AG10803 (cell line): ENCODE results near the gene SLCO2A1.
A peak's percentile ranks its signal among the peaks of the same experiment; 100 is the strongest.

Experiments used
- DNase-seq: peaks from one replicate; pipeline ENCODE4 v3.0.0; 2010; ENCODE audit warnings: low read depth
- H3K4me3 ChIP-seq: 2 replicates; pipeline ENCODE4 v1.5.1; 2011; ENCODE audit warnings: mild to moderate bottlenecking, low read length, control low read depth
- TF ChIP-seq, protein P1 (sequence below): conservative IDR thresholded peaks from 2 replicates; pipeline ENCODE4 v1.5.1; 2011; ENCODE audit warnings: mild to moderate bottlenecking, low read length, control low read depth, inconsistent platforms

SLCO2A1 gene

GRCh38 chr3:134029734-134030378 lies at the start of gene SLCO2A1:
TSS of gene SLCO2A1 (minus strand) at chr3:134029925. CDS start at chr3:134029802, 123 bp downstream.
- DNase-seq, result peak; percentile 17
- peak within 1 kb of the TSS; percentile 54 for H3K4me3 ChIP-seq

DNA sequence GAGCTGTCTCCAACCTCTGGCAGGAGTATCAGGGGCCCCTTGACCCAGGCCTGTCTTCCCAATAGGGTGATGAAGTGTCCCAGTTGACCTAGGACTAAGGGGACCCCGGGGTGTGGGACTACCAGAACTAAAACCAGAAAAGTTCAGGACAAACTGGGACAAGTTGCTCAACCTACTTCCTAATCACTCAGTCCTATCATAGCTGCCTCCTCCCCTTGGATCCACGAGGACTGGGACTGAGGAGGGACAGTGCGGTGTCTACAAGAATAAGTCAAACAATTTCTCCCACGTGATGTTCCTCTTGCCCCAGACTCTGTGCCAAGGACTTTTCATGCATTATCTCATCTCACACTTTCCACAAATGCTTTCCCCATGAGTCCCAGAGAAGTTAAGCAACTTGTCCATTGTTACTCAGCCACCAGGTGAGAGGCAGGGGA lies 49.4 kb upstream of the SLCO2A1 start:
- DNase-seq, result peak; percentile 28
- TF ChIP-seq, protein P1, sequence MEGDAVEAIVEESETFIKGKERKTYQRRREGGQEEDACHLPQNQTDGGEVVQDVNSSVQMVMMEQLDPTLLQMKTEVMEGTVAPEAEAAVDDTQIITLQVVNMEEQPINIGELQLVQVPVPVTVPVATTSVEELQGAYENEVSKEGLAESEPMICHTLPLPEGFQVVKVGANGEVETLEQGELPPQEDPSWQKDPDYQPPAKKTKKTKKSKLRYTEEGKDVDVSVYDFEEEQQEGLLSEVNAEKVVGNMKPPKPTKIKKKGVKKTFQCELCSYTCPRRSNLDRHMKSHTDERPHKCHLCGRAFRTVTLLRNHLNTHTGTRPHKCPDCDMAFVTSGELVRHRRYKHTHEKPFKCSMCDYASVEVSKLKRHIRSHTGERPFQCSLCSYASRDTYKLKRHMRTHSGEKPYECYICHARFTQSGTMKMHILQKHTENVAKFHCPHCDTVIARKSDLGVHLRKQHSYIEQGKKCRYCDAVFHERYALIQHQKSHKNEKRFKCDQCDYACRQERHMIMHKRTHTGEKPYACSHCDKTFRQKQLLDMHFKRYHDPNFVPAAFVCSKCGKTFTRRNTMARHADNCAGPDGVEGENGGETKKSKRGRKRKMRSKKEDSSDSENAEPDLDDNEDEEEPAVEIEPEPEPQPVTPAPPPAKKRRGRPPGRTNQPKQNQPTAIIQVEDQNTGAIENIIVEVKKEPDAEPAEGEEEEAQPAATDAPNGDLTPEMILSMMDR, result no peak
- H3K4me3 ChIP-seq, result no peak overlapping the region

More at GRCh38 chr3:134029734-134030378, at the start of gene SLCO2A1:
- TF ChIP-seq, protein P1, result no peak

DNA sequence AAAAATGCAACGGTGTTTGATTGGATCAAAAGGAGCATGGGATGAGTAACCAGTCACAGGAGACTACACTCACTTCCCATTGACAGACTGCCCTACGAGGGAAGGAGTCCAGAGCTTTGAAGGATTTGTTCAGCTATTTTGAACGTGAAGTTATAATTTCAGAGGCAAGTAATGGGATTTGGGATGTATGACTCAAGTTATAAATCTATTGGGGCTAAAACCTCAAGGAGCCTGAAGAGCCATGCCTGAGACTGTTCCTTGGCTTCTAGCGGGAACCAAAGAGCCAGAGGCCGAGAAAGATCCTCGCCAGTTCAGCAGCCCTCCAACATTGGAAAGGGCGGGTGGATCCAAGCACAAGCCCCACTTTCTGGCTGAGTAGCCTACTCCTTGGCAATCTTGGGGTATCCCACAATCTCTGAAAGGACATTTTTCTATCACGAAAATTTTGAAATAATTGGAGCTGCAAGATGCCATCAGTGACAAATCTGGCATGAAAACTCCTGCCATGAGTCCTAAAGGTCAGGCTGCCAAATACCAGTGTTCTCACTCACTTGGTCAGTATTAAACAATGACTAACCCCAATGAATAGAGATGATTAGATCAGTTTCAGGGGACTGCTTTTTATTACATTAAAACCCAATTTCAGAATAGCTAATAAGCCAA lies 48.6 kb upstream of the SLCO2A1 start:
- TF ChIP-seq, protein P1, result no peak
- no peak overlapping the region for H3K4me3 ChIP-seq

DNA sequence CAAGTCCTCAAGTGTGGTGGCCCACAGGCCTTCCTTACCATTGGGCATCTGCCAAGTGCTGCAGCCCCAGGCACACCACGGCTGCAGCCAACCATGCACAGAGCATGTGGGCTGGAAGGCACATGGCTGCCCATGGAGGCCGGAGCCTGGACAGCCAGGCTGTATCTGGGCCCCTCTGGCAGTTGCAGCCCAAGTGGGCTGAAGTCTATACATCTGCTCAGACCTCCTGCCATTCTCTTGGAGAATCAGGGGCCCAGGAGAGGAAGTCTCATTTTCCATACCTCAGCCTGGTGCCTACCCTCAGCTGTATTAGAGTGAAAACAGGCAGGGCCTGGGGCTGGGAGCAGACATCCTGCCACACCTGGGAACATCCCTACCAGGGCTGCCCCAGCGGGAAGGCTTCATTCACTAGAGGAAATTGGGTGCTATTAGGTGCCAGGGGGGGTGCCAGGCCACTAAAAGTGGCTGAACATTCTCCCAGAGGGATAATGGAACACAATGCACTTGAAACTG lies 48.0 kb upstream of the SLCO2A1 start:
- no peak for DNase-seq
- TF ChIP-seq, protein P1, result no peak

More for the DNA sequence above, 48.6 kb upstream of the SLCO2A1 start:
- peak; percentile 72 for DNase-seq

DNA sequence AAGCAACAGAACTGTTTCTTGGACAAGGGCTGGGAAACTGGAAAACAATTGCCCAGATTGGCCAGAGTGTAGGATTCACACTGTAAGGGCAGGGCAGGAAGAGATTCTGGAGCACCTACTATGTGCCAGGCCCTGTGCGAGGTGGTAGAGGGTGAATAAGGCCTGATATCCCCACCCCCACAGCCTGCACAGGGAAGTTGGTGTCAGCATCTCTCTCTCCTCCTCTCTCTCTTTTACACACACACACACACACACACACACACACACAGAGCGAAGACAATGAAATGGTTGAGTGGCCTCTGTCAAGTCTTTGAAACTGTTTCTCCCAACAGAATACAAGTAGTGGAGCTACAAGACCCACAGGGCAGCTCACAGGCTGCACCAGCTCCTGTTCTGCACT lies 47.1 kb upstream of the SLCO2A1 start:
- TF ChIP-seq, protein P1, result no peak
- DNase-seq, result no peak
- H3K4me3 ChIP-seq, result no peak overlapping the region

More for the DNA sequence above, 48.0 kb upstream of the SLCO2A1 start:
- H3K4me3 ChIP-seq, result no peak overlapping the region

DNA sequence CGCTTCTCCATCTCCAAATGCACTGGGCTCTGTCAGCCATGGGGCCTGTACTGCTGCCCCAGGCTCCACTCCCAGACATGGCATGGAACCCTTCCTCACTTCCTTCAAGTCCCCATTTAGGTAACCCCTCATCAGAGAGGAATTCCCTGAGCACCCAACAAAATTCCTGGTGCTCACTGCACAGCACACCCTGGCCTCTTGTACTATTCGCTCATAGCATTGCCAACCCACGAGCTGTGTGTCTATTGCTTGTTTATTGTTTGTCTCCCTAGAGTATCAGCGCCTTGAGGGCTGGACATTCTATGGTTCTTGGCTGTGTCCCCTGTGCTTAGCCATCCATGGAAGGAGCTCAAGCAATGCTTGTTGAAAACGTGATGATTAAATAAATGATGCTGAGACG lies 46.1 kb upstream of the SLCO2A1 start:
- no peak for DNase-seq
- no peak overlapping the region for H3K4me3 ChIP-seq
- TF ChIP-seq, protein P1, result no peak

- DNase-seq, result no peak
- H3K4me3 ChIP-seq, result no peak overlapping the region
- TF ChIP-seq, protein P1, result no peak
These were observed 45.8 kb upstream of the SLCO2A1 start for GRCh38 chr3:134075568-134075825.
